Spleen (tissue), 11 donors: ENCODE measurements around the gene HS3ST4. TPM values are rescaled to one million over a fixed set of nuclear protein-coding genes. Genes with fewer than 3 reads are reported as not detected.

Experiments
- DNase-seq: peaks from one replicate; pipeline ENCODE4 v3.0.0-alpha.2; 2020
- H3K27ac ChIP-seq, 8 donors: fragments of 200-600 bp; sonication (generic) in 7 of 8; 1 replicate in 4 of 8; 2 replicates in 4 of 8; pipeline versions ENCODE4 v1.5.0 to v1.8.0; 2016 to 2021; ENCODE audit warnings: inconsistent platforms in 4 of 8, mild to moderate bottlenecking in 4 of 8, moderate library complexity in 1 of 8
- H3K27me3 ChIP-seq, 7 donors: fragments of 200-600 bp; sonication (generic) in 6 of 7; replicated peaks in 1 of 7; 1 replicate in 4 of 7; 2 replicates in 3 of 7; pipeline versions ENCODE4 v1.5.0 to v1.8.0; 2016 to 2021; ENCODE audit warnings: inconsistent platforms in 3 of 7, mild to moderate bottlenecking in 1 of 7
- H3K36me3 ChIP-seq, 6 donors: fragments of 200-600 bp; sonication (generic) in 5 of 6; 1 replicate in 4 of 6; 2 replicates in 2 of 6; pipeline versions ENCODE4 v1.5.0 to v1.8.0; 2016 to 2021; ENCODE audit warnings: inconsistent platforms in 2 of 6
- H3K4me1 ChIP-seq, 6 donors: fragments of 200-600 bp; sonication (generic) in 5 of 6; 1 replicate in 3 of 6; 2 replicates in 3 of 6; pipeline versions ENCODE4 v1.5.0 to v1.8.0; 2016 to 2021; ENCODE audit warnings: inconsistent platforms in 3 of 6
- H3K4me3 ChIP-seq, 8 donors: fragments of 200-600 bp; sonication (generic) in 7 of 8; 1 replicate in 4 of 8; 2 replicates in 4 of 8; pipeline versions ENCODE4 v1.5.0 to v1.8.0; 2016 to 2021; ENCODE audit warnings: inconsistent platforms in 4 of 8, mild to moderate bottlenecking in 4 of 8, moderate library complexity in 2 of 8
- H3K9me3 ChIP-seq, 8 donors: fragments of 200-600 bp; sonication (generic) in 7 of 8; 1 replicate in 4 of 8; 2 replicates in 4 of 8; pipeline versions ENCODE4 v1.5.0 to v1.8.0; 2016 to 2021; ENCODE audit warnings: inconsistent platforms in 4 of 8
- POLR2A ChIP-seq, 3 donors: fragments of 450-650 bp; IDR thresholded peaks; one replicate each; pipeline ENCODE4 v1.5.1; 2017; ENCODE audit warnings: antibody characterized with exemption in 3 of 3, mild to moderate bottlenecking in 1 of 3
- POLR2AphosphoS5 ChIP-seq, 3 donors: sonication (generic); formaldehyde crosslinking; IDR thresholded peaks; one replicate each; pipeline ENCODE4 v1.5.1; 2017; ENCODE audit warnings: antibody characterized with exemption in 3 of 3
- WGBS, 5 donors: extraction: QIAGEN DNeasy Blood & Tissue Kit in 3 of 5; methylation state at CpG; one replicate each; pipeline versions ENCODE4 v1.1.5 to v1.1.7; 2013 to 2018; 5-methylcytosine and 5-hydroxymethylcytosine counted together
- intact Hi-C: fragments of 100-400 bp; cut with DNase I; formaldehyde crosslinking; loops from one replicate; pipeline ENCODE4 v1.15.0; 2023; ENCODE audit warnings: low total_unique reads
- polyA plus RNA-seq, 3 donors: library from polyadenylated mRNA; stranded (reverse); fragments of 200-250 nt; gene quantifications; one replicate each; pipeline ENCODE4 v1.2.1, GENCODE V29; 2013
- total RNA-seq, 7 donors: library from RNA; depleted of rRNA in 3 of 7; stranded (reverse); fragments of >200 nt in 3 of 7; fragmentation: NEBNext Ultra II Directional in 4 of 7; extraction: Animal tissue kit (Norgen Biotek cat#: 25700) in 4 of 7; gene quantifications; one replicate each; pipeline versions ENCODE4 v1.1.0 to v1.2.1, GENCODE V29; 2016 to 2021
- TF ChIP-seq, protein P1 (sequence below), 11 experiments: fragments of 200-600 bp in 7 of 11; fragments of 450-650 bp in 4 of 11; sonication (generic) in 4 of 11; IDR thresholded peaks in 8 of 11; conservative IDR thresholded peaks in 3 of 11; 1 replicate in 7 of 11; 2 replicates in 4 of 11; pipeline versions ENCODE4 v1.4.0 to v1.8.0; 2016 to 2021; ENCODE audit warnings: antibody characterized with exemption in 11 of 11, inconsistent platforms in 4 of 11, mild to moderate bottlenecking in 1 of 11
- donor health status: healthy with polysubstance abuse.
- donor health status: DM: no; HTN: no; CAD: no; lungs with moderate emphysema.
- donor health status: DM: no; HTN: no; CAD: no.
- donor health status: Bipolar disorder and iron deficiency.
- donor health status: healthy.
- donor health status: DM: no; HTN: no; CAD: no.
- donor health status: DM: yes; HTN: yes; CAD: no.

HS3ST4 gene
- total and polyA plus RNA-seq, 10 donors = 0.08 to 4.2 (median 1.9) TPM

DNA sequence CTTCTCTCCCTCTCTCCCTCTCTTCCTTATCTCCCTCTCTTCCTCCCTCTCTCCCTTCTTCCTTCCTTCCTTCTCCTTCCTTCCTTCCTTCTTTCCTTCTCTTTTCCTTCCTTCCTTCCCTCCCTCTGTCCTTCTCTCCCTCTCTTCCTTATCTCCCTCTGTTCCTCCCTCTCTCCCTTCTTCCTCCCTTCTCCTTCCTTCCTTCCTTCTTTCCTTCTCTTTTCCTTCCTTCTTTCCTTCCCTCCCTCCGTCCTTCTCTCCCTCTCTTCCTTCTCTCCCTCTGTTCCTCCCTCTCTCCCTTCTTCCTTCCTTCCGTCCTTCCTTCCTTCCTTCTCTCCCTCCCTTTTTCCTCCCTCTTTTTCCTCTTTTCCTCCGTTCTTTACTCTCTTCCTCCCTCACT, 38.6 kb downstream of the HS3ST4 start:
- DNase-seq = no peak
- no peaks in the 10 kb centered on the region for H3K4me1 ChIP-seq
- H3K27ac ChIP-seq = no peak overlapping the region
- intact Hi-C loops = no loop called here
- H3K36me3 ChIP-seq = no peaks in the 10 kb centered on the region
- H3K9me3 ChIP-seq = no peaks in the 10 kb centered on the region
- TF ChIP-seq, protein P1, sequence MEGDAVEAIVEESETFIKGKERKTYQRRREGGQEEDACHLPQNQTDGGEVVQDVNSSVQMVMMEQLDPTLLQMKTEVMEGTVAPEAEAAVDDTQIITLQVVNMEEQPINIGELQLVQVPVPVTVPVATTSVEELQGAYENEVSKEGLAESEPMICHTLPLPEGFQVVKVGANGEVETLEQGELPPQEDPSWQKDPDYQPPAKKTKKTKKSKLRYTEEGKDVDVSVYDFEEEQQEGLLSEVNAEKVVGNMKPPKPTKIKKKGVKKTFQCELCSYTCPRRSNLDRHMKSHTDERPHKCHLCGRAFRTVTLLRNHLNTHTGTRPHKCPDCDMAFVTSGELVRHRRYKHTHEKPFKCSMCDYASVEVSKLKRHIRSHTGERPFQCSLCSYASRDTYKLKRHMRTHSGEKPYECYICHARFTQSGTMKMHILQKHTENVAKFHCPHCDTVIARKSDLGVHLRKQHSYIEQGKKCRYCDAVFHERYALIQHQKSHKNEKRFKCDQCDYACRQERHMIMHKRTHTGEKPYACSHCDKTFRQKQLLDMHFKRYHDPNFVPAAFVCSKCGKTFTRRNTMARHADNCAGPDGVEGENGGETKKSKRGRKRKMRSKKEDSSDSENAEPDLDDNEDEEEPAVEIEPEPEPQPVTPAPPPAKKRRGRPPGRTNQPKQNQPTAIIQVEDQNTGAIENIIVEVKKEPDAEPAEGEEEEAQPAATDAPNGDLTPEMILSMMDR (IDR thresholded peaks at IDR 0.05 in 8 of 11, conservative IDR thresholded peaks at IDR 0.05 in 3 of 11) = no peak
- no peak for TF ChIP-seq POLR2A (IDR thresholded peaks at IDR 0.05)
- TF ChIP-seq POLR2AphosphoS5 (IDR thresholded peaks at IDR 0.05) = no peak
- WGBS, 5 donors = 62 to 81% (median 69%) methylated on average over 3 of the region's 3 CpGs
- peaks cover 0 to 6% (median 0%) of the 10 kb centered on the region in 7 donors for H3K27me3 ChIP-seq
- no peak overlapping the region for H3K4me3 ChIP-seq

DNA sequence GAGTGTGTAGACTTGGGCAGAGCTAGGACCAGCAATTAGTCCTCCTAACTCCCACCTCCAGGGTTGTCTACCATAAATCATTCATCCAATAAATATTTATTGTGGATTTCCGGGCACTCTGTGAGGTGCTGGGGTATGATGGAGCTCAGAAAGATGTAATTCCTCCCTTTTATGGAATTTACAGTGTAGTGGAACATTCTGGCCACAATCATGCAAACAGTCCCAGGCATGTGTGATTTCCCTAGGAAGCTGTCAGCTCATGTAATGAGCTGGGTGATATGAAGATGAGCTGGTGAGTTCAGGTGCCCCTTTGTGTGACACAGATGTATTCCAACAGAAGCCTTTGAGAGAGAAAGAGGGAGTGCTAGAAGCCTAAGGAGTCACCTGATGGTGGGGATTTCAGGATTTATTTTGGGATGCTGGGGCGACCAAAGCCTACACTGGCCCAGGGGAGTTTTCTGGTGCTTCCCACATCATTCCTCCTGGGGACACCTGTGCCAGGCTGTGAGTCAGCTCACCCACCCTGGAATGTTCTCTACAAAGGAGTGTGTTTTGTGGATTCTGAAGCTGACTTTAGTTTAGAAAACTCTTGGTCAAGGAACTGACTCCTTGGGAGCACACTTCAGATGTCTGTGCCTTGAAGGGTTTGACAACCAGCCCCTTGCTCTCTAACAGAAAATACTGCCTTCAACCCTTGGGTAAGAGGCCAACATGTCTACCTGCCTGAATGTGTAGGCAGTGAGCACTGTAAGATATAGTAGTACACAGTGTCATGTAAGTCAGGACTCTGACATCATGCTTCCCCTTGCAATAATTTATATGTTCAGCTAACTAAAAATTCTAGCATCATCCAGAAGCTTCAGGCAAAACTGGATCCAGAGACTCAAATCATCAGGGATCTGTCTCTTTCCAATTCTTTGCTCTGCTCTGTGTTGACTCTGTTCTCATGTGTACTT, 42.9 kb downstream of the HS3ST4 start:
- no peak overlapping the region for H3K4me3 ChIP-seq
- DNase-seq = no peak
- H3K27me3 ChIP-seq = peaks cover 0 to 10% (median 0%) of the 10 kb centered on the region in 7 donors
- H3K9me3 ChIP-seq = no peaks in the 10 kb centered on the region
- TF ChIP-seq POLR2A (IDR thresholded peaks at IDR 0.05) (no peak), POLR2AphosphoS5 (IDR thresholded peaks at IDR 0.05) (no peak)
- TF ChIP-seq, protein P1 (IDR thresholded peaks at IDR 0.05 in 8 of 11, conservative IDR thresholded peaks at IDR 0.05 in 3 of 11) = no peak
- no peak overlapping the region for H3K27ac ChIP-seq
- intact Hi-C loops = no loop called here
- H3K36me3 ChIP-seq = no peaks in the 10 kb centered on the region
- 58 to 69% (median 62%) methylated on average over 2 of the region's 2 CpGs for WGBS, 5 donors
- H3K4me1 ChIP-seq = no peaks in the 10 kb centered on the region

- Histone ChIP-seq H3K4me1 (no peaks in the 10 kb centered on the region), H3K4me3 (no peak overlapping the region), H3K9me3 (no peaks in the 10 kb centered on the region), H3K27ac (no peak overlapping the region), H3K27me3 (peaks cover 0 to 10% (median 0%) of the 10 kb centered on the region in 7 donors), H3K36me3 (no peaks in the 10 kb centered on the region)
- TF ChIP-seq POLR2AphosphoS5 (IDR thresholded peaks at IDR 0.05) = no peak
- TF ChIP-seq, protein P1 (IDR thresholded peaks at IDR 0.05 in 8 of 11, conservative IDR thresholded peaks at IDR 0.05 in 3 of 11) = no peak
- TF ChIP-seq POLR2A (IDR thresholded peaks at IDR 0.05) = no peak
- no peak for DNase-seq
- WGBS, 5 donors = 76 to 90% (median 77%) methylated on average over 1 of the region's 1 CpG
- intact Hi-C loops = no loop called here
These were observed 43.9 kb downstream of the HS3ST4 start for GRCh38 chr16:25735645-25736044.

DNA sequence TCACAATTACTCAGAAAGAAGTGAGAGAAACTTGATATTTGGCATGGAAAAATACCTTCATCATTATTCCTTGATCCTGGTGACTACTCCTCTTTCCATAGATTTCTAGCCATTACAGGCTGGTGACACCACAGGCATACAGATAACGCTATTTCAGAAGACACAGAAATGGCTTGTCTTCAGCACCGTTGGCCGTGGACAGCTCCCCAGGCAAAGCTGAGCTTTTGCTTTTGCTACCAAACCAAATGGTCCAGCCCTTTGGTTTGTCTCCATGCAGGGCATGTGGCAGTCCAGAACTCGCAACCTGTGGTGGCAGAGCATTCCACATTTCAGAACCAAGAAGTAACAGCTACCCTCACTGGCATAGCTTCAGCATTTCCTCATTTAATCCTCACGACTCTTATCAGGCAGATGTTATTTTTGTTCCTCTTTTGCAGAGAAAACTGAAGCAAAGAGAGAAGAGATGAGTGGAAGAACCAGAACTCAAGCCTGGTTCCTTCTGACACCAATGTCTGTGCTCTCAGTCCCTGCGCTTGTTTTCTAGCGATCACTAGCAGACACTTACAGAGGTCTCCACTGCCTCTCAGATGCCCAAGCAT, 55.5 kb downstream of the HS3ST4 start:
- Histone ChIP-seq H3K4me1 (no peaks in the 10 kb centered on the region), H3K36me3 (no peaks in the 10 kb centered on the region), H3K4me3 (no peak overlapping the region), H3K27ac (no peak overlapping the region), H3K9me3 (peaks cover 0 to 29% (median 5%) of the 10 kb centered on the region in 8 donors), H3K27me3 (no peaks in the 10 kb centered on the region)
- no peak for DNase-seq
- intact Hi-C loops = no loop called here
- no peak for TF ChIP-seq POLR2AphosphoS5 (IDR thresholded peaks at IDR 0.05)
- TF ChIP-seq, protein P1 (IDR thresholded peaks at IDR 0.05 in 8 of 11, conservative IDR thresholded peaks at IDR 0.05 in 3 of 11) = no peak
- TF ChIP-seq POLR2A (IDR thresholded peaks at IDR 0.05) = no peak
- 60 to 74% (median 69%) methylated on average over 7 of the region's 7 CpGs for WGBS, 5 donors
